Activated CD8-positive, alpha-beta memory T cell treated with anti-CD3 and anti-CD28 coated beads for 48 hours (primary cell): ENCODE data around the gene TAF1A.
"Not testable (repeated sequence)": the region's sequence is repeated elsewhere in the genome, so short reads cannot be mapped to it uniquely, and the experiment has no call there.

Experiments
- DNase-seq, 3 experiments: peaks; one replicate each; pipeline ENCODE4 v3.0.0-alpha.2; 2020; ENCODE audit warnings: low read depth in 2 of 3, low spot score in 2 of 3

TAF1A gene

DNA sequence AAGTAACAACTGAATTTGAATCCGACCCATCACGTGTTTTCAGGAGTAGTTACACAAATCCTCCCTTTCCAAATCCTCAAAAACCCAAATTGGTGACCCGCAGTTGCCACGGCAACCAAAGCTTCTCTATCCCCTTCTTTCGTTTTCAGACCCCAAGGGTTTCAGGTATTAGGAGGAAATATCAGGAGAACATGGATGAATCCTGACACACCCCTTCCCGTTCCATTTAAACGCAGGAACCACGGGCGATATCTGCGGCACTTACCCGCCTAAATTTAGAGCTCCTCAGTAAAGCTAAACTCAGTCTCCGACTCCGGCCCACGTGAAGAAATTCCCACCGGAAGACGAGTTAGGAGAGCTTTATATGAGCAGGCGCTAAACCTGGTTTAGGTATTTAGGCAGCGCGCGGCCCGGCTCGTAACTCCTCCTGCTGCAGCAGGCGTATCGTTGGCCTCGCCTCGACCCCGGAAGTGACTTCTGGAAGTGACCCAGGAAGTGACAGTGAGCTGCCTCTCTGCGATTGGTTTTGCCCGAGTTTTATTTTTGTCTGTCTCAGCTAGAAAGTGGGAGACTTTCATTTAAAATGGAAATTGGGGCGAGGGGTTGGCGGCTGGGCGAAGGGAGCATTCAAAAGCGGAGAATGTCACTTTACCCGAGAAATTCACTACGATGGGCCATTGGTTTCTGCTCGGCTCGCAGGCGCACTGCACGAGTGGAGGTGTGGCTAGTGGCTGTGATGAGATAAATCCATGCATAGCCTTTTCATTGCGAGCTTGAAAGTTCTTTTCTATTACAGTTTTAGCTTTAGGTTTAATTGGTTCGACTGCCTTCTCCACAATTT is at the start of gene TAF1A:
TAF1A (minus strand) TSS at position 472 of the 841 bp plus-strand sequence.
- peak; percentile 53 to 59 (median 54) for DNase-seq

DNA sequence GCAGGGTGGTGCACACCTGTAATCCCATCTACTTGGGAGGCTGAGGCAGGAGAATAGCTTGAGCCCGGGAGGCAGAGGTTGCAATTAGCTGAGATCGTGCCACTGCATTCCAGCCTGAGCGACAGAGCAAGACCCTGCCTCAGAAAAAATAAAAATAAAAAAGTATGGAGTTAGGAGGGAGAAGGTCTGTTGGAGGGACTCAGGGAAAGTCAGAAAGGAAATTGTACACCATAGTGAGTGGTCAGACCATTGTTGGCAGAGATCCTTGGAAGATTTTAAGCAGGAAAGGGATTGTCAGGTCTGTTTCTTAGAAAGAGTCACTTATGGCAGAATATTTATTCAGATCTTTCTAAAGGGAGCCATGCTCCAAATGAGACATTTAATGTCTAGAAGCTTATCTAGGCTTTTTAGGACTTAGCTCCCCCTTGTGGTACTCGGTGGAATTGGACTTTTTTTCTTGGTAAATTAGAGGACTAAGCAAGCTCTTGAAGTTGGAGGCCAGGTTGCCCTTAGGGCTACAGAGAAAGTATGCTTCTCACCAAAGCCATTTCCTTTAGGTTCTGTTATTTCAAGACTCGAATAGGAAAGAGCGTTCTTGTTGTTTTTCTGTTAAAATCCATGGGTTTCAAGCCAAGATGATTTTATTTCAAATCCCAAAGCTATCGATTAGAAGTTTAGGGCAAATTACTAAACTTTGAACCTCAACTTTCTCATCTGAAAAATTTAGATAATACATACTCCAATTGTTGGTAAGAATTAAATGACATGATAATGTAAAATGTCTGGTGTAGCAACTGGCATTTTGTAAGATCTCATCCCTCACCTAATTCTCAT is 44.7 kb upstream of the TAF1A start:
- peak in 1 of 3 experiments; percentile 49 for DNase-seq

DNA sequence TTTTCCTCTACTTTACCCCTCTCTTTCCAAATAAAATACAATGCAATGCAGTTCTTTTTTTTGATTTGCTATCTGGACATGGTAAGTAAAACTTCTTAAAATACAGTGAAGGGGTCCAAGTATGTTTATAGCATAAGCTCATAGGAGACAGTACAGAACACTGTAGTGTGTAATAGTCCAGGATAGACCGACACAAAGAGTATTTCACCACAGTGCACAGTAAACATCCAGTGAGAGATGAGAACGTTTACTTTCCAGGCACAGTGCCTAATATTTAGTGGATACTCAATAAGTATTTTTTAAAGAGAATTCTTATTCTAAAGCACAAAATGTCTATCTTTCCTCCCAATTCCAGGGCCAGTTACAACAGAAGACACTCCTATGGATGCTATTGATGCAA is 43.0 kb upstream of the TAF1A start:
- no peak for DNase-seq

DNA sequence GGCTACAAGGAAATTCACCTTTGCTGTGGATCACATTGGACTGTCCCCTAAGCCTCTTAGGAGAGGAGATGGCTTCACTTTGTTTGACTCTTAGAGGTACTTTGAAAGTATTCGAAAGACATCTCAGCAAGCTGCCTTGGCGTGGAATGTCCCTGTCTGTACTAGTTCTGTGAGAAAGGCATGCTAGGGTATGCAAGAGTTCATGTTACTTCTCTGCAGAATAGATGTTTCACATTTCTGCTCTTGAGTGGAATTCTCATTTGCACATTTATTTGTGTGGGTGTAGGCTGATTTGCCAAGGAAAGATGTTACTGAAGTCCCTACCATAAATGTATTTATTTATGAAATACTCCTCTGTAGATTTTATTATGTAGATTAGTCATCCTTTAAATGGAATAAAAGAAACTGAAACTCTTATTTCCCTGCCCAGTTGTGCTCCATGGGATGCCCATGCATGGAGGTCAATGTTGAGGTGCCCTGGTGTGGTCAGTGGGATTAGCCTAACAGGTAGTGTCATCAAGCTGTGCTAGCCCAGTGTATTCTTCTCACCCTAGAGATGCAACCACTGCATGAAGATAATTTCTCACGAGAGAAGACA is 42.0 kb upstream of the TAF1A start:
- DNase-seq, result no peak

DNA sequence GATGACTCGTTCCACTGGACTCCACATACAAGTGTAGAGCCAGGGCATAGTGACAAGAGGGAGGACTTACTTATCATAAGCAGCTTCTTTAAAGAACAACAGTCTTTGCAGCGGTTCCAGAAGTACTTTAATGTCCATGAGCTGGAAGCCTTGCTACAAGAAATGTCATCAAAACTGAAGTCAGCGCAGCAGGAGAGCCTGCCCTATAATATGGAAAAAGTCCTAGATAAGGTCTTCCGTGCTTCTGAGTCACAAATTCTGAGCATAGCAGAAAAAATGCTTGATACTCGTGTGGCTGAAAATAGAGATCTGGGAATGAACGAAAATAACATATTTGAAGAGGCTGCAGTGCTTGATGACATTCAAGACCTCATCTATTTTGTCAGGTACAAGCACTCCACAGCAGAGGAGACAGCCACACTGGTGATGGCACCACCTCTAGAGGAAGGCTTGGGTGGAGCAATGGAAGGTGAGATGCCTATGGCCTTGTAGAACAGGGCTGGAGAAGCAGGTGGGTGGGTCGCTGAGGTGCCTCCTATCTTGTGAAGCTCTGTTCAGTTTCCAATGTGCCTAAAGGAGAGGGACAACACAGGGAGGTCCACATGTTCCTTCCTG is 40.3 kb upstream of the TAF1A start:
- no peak for DNase-seq

DNA sequence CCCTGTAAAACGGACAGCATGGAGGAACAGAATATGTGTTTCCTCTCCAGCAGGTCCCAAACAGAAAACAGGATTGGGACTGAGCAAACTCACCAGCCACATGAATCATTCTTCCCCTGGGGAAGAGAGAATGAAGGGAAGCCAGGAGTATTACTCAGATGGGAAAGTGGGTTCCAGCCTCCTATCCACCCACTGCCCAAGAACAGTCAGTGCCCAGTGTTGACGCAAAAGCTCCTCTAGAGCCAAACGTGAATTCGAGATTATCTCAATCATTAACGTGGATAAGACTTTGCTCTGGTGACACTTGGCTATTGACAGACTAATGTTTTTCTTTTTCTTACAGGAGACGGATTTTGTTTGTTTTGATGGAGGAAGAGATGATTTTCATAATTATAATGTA is 37.5 kb upstream of the TAF1A start:
- DNase-seq, result no peak

DNA sequence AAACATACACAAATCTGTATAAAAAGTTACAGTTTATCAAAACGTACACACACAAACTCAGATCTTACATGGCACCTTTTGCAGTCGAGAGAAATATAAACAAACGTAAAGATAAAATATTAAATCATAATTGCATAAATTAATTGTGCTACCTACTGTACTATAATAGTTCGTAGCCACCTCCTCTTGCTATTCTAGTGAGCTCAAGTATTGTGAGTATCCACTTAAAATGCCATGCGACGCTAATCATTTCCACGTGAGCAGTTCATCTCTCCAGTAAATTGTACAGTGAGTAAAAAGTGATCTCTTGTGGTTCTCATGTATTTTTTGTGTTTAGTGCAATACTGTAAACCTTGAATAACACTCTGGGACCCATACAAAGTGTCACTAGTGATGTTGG is 34.5 kb upstream of the TAF1A start:
- no peak for DNase-seq

DNA sequence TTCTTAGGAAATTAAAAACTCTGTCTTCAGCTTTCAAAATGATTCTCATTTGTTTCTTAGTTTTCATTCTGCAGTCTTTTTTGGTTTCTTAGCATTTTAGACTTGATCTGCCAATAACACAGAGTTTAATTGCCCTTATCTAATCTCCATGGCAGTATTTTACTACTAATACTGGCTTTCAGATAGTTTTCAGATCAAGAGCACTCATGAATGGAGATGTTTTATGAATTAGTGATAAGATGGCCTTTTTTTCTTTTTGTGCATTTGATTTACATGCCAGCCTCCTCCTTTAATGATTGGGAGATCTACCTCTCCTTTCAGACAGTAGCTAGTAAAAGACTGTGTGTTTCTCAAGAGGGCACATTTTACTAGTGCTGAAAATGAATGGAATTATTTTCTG is 33.7 kb upstream of the TAF1A start:
- DNase-seq, result no peak

DNA sequence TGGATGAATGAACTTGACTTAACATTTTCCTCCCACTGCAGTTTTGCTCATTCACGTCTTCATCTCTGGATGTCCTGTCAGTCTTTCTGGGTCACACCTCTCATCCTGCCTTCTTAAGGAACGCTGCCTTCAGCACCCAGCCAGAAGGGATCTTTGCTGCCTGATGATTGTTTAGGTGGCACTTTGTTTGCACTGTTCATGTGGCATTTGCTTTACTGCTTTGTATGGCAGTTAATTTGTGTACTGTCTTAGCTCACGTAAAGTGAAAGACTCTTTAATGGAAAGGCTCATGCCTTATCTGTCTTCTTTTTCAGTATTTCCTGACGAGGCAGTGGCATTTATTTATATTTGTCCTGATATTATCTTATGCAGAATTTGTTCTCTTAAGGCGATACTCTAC is 33.0 kb upstream of the TAF1A start:
- DNase-seq, result no peak

DNA sequence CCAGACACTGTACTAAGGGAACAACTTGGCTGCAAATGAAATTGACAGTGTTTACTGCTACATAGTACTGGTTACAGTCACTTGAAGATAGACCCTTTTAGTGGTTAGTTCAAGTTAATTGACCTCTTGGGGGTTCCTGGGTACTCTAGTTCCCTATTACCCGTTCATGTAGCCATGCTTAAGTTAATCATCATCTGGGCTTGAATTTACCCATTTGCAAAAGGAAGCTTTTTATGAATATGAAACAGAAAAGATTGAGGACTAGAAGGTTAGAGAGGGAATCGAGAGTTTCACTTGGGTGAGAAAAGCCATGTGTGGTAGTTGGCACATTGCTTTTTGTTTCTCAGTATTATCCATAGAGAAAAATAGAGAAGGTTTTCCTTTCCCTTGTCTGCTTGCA is 30.8 kb upstream of the TAF1A start:
- DNase-seq, result no peak

DNA sequence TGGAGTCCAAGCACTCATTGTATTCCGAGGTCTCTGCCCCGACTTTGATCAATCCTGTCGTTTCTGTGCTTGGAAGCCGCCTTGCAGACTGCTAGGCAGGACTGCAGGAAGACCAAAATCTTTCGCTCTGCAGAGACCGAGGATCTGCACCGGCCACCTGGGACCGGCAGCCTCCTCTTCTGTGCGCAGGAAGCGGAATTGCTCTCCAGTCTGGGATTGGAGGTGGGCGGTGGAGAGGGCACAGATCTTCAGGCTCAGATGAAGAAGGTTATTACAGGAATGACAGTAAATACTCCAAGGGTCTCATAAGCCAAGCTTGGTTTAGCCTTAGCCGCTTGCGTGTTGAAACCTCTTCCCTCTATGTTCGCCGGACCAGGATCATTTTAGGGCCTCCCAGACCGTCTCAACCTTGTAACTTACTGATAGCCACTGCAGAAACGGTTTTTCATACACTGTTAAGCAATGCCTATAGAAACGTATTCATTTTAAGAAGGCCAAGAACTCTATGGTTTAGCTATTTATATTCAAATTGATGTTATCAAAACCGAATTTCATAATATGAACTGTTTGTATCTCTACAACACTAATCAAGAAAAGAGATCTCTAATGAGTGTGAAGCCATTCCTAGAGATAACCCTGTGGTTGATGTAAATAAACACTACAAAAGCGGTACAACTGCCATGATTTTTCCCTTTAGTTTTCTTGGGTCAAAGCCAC is 29.3 kb upstream of the TAF1A start:
- DNase-seq, result no peak

DNA sequence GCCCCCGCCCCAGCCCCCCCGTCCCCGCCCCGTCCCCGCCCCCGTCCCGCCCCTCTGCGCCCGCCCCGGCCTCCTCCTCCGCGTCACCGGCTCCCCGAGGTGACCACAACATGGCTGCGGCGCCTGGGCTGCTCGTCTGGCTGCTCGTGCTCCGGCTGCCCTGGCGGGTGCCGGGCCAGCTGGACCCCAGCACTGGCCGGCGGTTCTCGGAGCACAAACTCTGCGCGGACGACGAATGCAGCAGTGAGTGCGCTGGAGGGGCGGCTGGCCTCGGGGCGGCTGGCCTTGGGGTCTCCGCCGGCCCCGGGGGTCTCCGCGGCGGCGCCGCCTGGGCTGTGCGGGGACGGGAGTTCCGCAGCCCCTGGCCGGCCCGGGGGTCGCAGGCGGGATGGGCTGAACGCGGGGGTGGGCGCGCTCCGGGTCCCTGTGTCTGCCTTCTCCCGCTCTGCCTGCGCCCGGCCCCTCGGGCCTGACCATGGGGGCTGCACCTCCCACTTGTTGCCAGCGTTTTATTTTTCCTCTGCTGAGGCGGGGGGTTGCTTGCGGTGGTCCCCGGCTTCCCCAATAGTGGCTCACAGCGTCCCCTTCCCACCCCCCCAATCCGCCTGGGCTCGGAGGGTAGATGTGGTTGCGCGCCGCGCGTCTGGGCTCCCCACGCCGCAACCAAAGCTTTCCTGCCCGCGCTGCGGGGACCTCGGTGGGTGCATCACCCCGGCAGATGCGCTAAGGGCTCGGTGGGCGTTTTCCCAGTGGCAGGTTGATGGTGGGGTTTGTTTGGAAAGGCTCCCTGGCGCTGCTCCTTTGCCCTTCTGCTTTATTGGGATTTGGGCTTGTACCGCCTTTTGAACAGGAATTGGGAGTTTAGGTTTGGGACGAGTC is 28.5 kb upstream of the TAF1A start, which contains the start of gene MIA3:
MIA3 (plus strand) TSS at position 97 of the 879 bp plus-strand sequence; CDS start at position 111, 14 bp downstream.
- DNase-seq, result peak in 2 of 3 experiments; percentile 41 to 46

DNA sequence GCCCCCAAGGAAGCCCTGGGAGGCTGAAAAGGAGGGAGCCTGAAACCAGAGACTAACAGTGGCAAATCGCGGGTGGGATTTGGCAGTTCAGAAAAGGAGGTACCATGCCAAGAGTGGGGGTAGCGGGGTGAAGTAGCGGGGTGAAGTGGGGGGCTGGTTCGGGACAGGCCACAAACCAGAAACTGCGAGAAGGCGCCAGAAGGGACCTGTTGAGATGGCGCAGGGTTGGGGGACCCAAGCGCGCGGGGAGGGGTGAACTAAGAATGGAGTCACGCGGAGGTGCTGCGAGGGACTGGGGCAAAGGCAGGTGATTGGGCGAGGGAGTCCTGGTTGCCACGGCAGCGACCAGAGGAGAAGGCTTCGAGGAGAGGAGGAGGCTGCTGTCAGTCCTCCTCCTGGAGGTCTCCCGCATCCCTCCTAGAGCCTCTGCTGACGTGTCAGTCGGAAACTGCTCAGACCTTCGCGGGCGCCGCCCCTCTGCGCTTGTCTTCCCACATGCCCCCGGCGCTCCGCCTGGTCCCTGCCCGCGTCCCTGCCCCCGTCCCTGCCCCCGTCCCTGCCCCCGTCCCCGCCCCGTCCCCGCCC is 27.7 kb upstream of the TAF1A start:
- peak; percentile 48 to 79 (median 74) for DNase-seq

DNA sequence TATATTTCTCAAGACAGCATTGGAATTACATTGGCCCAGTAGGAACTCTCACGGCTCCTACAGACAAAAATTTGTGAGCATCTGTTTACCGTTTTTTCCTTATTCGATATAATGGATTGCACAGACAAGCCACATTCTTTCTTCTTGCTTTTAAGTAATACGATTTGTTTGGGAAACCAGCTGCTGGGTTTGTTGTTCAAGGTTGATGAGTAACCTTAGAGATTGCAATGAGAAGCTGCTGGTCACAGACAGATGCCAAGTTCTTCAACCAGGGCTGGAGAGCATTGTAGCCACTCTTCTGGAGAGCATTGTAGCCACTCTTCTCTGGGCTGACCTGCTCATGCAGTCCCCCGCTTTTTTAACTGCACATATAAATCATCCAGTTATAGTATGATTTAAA is 26.8 kb upstream of the TAF1A start:
- no peak for DNase-seq

DNA sequence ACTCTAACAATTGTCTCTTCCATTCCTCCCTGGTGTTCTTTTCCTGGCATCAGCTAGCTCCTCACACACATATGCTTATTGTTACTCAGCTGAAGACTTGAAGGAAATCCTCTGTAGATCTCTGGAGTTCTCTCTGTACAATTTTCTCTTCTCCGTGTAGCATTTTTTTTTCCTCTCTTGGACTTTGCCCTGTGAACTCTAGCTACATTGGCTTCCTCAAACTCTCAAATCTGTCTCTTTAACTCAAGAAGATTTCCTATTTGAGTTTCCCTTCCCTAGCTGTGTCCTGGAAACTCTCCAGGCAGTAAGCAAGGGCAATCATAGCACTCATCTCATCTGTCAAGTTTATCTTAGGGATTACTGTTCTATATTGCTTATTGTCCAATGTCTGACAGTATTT is 23.9 kb upstream of the TAF1A start:
- no peak for DNase-seq

DNA sequence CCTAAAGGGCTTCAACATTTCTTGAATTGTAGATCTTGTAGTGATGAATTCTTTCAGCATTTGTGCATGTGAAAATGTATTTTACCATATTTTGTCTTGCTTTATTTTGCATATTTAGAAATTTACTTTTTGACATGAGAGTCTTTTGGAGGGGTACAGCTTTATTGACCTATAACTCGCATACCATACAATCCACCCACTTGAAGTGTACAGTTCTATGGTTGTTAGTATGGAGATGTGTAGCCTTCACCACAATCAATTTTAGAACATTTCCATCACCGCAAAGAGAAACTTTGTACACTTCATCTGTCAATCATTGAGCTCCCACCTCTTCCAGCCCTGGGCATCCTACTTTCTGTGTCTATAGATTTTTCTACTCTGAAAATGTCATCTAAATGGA is 21.0 kb upstream of the TAF1A start:
- no peak for DNase-seq

DNA sequence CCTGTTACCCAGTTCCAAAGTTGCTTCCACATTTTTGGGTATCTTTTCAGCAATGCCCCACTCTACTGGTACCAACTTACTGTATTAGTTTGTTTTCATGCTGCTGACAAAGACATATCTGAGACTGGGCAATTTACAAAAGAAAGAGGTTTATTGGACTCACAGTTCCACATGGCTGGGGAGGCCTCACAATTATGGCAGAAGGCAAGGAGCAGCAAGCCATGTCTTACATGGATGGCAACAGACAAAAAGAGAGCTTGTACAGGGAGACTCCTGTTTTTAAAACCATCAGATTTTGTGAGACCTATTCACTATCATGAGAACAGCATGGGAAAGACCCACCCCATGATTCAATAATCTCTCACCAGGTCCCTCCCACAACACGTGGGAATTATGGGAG is 19.4 kb upstream of the TAF1A start:
- DNase-seq, result not testable (repeated sequence)

DNA sequence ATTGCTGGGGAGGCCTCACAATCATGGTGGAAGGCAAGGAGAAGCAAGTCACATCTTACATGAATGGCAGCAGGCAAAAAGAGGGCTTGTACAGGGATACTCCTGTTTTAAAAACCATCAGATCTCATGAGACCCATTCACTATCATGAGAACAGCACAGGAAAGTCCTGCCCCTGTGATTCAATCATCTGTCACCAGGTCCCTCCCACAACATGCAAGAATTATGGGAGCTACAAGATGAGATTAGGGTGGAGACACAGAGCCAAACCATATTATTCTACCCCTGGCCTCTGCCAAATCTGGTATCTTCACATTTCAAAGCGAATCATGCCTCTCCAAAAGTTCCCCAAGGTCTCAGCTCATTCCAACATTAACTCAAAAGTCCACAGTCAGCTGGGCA is 17.0 kb upstream of the TAF1A start:
- DNase-seq, result no peak

DNA sequence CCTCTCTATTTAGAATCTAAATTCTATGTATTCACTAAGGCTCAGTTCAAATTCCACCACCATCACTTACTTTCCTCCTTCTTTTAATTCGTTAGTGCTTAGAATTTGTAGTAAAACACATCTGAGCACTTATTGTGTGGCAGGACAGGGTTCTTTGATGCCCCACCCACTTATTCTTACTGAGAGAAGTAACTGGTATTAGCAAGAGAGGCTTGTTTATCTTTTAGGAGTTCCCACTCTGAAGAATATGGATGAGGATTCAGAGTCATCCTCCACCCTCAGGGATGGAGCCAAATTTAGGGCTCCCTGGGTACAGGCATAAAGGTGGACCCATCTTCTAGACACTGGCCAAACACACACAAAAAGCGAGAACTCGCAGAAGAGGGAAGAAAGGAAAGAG is 11.5 kb upstream of the TAF1A start:
- DNase-seq, result no peak
